HG02970 (cell line): Measurements from ENCODE around the gene KNG1.
"Not testable (repeated sequence)": the region's sequence is repeated elsewhere in the genome, so short reads cannot be mapped to it uniquely, and the experiment has no call there.

ENCODE experiments used
- ATAC-seq: cut with Tn5 transposase; IDR thresholded peaks from one replicate; pipeline ENCODE4 v1.9.1; 2021; ENCODE audit warnings: mild to moderate bottlenecking, moderate library complexity, moderate number of reproducible peaks; ENCODE audit not compliant: unreplicated experiment, low FRiP score

Gene KNG1

GRCh38 chr3:186717039-186717457 is at the start of gene KNG1:
Gene KNG1 (plus strand): TSS chr3:186717359. CDS start chr3:186717543, 184 bp downstream.
- no peak for ATAC-seq

GRCh38 chr3:186668426-186668825 is 48.7 kb upstream of the KNG1 start:
- no peak for ATAC-seq

DNA sequence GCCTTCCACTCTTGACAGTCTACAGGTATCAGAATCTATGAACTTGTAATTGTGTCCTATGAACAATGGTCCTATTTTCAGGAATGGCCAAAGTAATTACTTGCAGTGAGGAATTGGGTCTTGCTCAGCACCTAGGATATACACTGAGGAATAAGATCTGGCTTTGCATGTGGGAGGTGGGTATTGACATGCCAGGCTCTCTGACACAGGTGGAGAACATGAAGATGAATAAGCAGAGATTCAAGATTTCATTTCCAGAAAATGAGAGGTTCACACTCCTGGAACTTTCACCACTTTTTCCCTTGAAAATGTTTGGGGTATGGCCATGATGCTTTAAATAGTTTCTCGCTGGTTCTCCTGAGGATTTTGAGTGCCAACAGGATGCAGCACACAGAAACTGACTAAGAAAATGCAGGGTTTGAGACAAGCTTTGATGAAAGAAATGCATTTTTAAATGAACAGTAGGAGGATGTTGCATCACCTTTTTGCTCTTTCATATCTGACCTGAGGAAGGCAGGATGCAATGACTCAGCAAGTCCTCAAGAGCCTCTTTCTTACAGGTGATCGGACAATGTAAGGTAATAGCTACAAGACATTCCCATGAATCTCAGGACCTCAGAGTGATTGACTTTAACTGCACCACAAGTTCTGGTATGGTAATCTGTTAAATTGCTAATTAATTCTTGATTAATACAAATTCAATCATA is 47.6 kb upstream of the KNG1 start:
- ATAC-seq, result no peak

DNA sequence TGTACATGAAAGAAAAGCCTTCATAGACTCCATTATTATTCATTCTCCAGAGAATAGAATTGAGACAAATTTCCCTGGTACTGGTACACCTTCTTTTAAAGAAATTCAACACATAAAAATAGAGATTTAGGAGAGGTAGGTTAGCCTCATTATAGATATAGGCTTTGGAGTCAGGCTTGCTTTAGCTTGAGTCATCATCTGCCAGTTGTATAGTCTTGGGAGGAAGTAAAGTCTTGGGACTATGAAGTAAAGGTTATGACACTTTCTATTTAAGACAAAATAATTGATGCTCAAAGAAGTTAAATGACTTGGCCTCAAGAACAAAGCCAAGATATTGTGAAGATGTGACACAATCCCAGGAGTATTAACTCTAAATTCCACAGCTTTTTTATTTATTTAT is 47.0 kb upstream of the KNG1 start:
- ATAC-seq, result no peak

DNA sequence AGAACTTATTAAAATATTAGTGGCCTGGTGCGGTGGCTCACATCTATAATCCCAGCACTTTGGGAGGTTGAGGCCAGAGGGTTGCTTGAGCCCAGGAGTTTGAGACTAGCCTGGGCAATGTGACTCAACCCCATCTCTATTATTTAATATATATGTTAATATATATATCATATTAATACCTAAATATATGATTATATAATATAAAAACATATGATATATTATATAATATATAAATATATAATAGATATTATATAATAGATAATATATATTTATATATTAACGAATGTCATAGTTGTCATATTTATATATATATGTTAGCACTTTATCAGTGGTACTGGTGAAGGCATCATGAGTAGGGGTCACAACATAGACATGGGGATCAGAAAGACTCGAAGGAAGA is 46.1 kb upstream of the KNG1 start:
- ATAC-seq, result no peak

DNA sequence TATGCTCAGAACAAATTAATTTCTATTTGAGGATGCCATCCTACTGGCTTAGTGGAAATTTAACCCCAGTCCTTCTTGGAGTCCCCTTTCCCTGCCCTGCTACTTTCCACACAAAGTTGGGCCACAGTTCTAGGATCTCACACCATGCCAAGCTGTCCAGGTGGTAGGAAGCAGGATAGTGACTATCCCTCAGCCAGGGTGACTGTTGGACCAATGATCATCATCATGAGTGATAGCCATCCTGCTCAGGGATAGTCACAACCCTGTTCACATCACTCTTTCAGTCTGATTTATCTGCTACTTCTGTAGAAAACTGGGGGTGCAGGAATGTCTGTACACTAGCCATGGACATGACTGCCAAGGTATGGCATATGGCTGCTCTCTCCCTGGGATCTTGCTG is 38.6 kb upstream of the KNG1 start:
- ATAC-seq, result no peak

GRCh38 chr3:186679151-186679550 is 38.0 kb upstream of the KNG1 start:
- ATAC-seq, result no peak

- no peak for ATAC-seq
Observed at GRCh38 chr3:186680869-186681268, 36.3 kb upstream of the KNG1 start.

DNA sequence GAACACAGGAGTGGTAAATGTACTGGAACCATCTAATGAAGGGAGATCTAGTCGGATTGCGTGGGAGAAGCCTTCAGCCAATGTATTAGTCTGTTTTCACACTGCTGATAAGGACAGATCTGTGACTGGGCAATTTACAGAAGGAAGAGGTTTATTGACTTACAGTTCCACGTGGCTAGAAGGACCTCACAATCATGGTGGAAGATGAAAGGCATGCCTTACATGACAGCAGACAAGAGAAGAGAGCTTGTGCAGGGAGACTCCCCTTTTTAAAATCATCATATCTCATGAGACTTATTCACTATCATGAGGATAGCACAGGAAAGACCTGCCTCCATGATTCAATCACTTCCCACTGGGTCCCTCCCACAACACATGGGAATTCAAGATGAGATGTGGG is 34.3 kb upstream of the KNG1 start:
- no peak for ATAC-seq

- ATAC-seq, result no peak
Observed at GRCh38 chr3:186683979-186684378, 33.2 kb upstream of the KNG1 start.

DNA sequence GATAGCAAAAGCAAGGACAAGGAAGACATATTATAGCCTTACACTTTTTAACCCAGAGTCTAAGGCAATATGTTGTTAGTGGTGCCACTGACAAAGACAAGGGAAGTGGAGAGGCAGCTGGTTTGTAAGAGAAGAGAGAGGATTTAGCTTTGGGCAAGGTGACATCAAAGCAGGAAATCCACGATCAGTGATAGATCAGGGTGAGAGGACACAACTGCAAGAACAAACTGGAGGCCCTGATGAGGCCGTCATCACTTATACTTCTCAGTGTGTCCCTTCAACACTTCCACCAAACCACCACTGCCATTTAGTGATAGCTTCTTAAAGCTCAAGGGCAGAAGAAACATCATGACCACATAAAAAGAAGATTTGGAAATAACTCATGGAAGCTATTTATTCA is 30.7 kb upstream of the KNG1 start:
- not testable (repeated sequence) for ATAC-seq

- ATAC-seq, result no peak
Observed at GRCh38 chr3:186687120-186687651, 30.0 kb upstream of the KNG1 start.

DNA sequence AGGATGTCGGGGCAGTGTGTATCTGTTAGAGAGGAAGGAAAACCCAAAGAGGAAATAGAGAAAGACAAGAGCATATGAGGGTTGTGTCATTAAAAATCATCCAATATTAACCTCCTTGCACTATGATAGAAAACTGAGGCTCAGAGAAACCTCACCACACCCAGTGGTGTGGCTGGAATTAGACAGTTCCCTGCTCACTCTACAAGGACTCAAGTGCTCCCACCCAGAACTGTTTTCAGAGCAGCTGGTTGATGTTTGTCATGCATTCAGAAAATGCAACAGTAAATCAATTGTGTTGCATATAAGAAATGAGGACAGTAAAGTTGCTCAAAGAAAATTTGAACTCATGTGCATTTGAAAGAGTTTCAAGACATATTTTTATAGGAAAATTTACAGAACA is 26.9 kb upstream of the KNG1 start:
- ATAC-seq, result not testable (repeated sequence)

- no peak for ATAC-seq
Observed at GRCh38 chr3:186691676-186692075, 25.5 kb upstream of the KNG1 start.

DNA sequence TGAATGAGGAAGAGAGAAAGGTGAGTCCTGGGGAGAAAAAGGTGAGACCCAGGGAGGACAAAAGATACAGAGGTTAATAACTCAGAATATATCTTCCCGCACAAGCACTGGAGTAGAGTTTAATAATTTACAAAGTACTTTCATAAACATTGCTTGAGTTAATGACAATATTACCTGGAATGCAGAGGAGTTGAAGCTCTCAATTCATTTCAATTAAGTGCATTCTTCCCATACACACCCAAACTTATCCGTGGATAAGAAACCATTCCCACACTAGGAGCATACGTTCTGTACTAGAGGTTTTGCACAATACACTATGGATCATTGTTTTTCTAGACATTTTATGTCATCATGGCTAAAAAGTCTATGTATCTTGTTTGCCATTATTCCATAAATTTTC is 23.3 kb upstream of the KNG1 start:
- no peak for ATAC-seq

- no peak for ATAC-seq
Observed at GRCh38 chr3:186694288-186695032, 22.7 kb upstream of the KNG1 start.

GRCh38 chr3:186696522-186696921 is 20.6 kb upstream of the KNG1 start:
- ATAC-seq, result no peak

DNA sequence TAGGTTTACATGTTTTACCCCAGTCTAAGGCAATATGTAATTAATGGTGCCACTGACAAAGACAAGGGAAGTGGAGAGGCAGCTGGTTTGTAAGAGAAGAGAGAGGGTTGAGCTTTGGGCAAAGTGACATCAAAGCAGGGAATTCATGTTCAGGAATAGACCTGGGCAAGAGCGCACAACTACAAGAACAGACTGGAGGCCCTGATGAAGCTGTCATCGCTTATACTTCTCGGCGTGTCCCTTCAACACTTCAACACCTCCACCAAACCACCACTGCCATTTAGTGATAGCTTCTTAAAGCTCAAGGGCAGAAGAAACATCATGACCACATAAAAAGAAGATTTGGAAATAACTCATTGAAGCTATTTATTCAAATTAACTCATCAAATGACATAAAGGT is 19.6 kb upstream of the KNG1 start:
- ATAC-seq, result no peak

GRCh38 chr3:186700267-186700666 is 16.9 kb upstream of the KNG1 start:
- ATAC-seq, result no peak

DNA sequence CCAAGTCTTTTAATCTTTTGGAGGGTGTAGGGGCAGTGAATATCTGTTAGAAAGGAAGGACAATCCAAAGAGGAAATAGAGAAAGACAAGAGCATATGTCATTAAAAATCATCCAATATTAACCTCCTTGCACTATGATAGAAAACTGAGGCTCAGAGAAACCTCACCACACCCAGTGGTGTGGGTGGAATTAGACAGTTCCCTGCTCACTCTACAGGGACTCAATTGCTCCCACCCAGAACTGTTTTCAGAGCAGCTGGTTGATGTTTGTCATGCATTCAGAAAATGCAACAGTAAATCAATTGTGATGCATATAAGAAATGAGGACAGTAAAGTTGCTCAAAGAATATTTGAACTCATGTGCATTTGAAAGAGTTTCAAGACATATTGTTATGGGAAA is 14.7 kb upstream of the KNG1 start:
- ATAC-seq, result not testable (repeated sequence)

- ATAC-seq, result no peak
Observed at GRCh38 chr3:186705882-186706780, 11.0 kb upstream of the KNG1 start.
